Colonic mucosa (tissue), 4 donors: ENCODE results near the gene SMIM44. TPM values are rescaled to one million over a fixed set of nuclear protein-coding genes. Genes with fewer than 3 reads are reported as not detected.

Experiments used
- DNase-seq: peaks from one replicate; pipeline ENCODE4 v3.0.0-alpha.2; 2020
- H3K27ac ChIP-seq: fragments of 200-600 bp; one replicate; pipeline ENCODE4 v1.8.0; 2021
- H3K27me3 ChIP-seq: fragments of 200-600 bp; one replicate; pipeline ENCODE4 v1.8.0; 2021
- H3K36me3 ChIP-seq: fragments of 200-600 bp; one replicate; pipeline ENCODE4 v1.8.0; 2021
- H3K4me1 ChIP-seq: fragments of 200-600 bp; one replicate; pipeline ENCODE4 v1.8.0; 2021; ENCODE audit warnings: mild to moderate bottlenecking
- H3K4me3 ChIP-seq: fragments of 200-600 bp; one replicate; pipeline ENCODE4 v1.8.0; 2021
- H3K9ac ChIP-seq, 2 donors: one replicate each; pipeline ENCODE4 v1.7.0; 2013; ENCODE audit warnings: control low read depth in 2 of 2, low read depth in 2 of 2, low read length in 2 of 2
- H3K9me3 ChIP-seq: fragments of 200-600 bp; one replicate; pipeline ENCODE4 v1.8.0; 2021
- CTCF ChIP-seq: fragments of 200-600 bp; IDR thresholded peaks from one replicate; pipeline ENCODE4 v1.8.0; 2022; ENCODE audit warnings: antibody characterized with exemption, mild to moderate bottlenecking
- intact Hi-C: fragments of 100-400 bp; cut with DNase I; formaldehyde crosslinking; loops from one replicate; pipeline ENCODE4 v1.14.1; 2022
- total RNA-seq, 2 donors: library from RNA; stranded (reverse); fragmentation: NEBNext Ultra II Directional in 1 of 2; extraction: Animal tissue kit (Norgen Biotek cat#: 25700) in 1 of 2; gene quantifications; one replicate each; pipeline ENCODE4 v1.2.1, GENCODE V29; 2021
- donor health status: healthy.
- donor health status: DM: no; HTN: no; CAD: no.
- donor health status: DM: no; HTN: no; CAD: no.

The SMIM44 gene
- total RNA-seq, 2 donors from 2014 or later: 4.3 to 6.2 TPM

- Histone ChIP-seq H3K27me3 (no peaks in the 10 kb centered on the region), H3K27ac (no peak overlapping the region), H3K4me3 (no peak overlapping the region), H3K9ac (no peak overlapping the region), H3K4me1 (no peaks in the 10 kb centered on the region), H3K36me3 (no peaks in the 10 kb centered on the region), H3K9me3 (no peaks in the 10 kb centered on the region)
- no peak for DNase-seq
- no peak for TF ChIP-seq CTCF
- intact Hi-C loops: no loop called here
These were observed 16.6 kb downstream of the SMIM44 start for GRCh38 chr19:3466635-3467034.

- H3K9ac ChIP-seq: no peak overlapping the region
- no peaks in the 10 kb centered on the region for H3K36me3 ChIP-seq
- no peaks in the 10 kb centered on the region for H3K27me3 ChIP-seq
- no peaks in the 10 kb centered on the region for H3K9me3 ChIP-seq
- H3K27ac ChIP-seq: no peak overlapping the region
- no peaks in the 10 kb centered on the region for H3K4me1 ChIP-seq
- no peak overlapping the region for H3K4me3 ChIP-seq
- no peak for TF ChIP-seq CTCF
- DNase-seq: no peak
- intact Hi-C loops: no loop called here
These were observed 17.7 kb downstream of the SMIM44 start for GRCh38 chr19:3465552-3465951.

- intact Hi-C loops: no loop called here
- Histone ChIP-seq H3K27ac (no peak overlapping the region), H3K4me1 (no peaks in the 10 kb centered on the region), H3K4me3 (no peak overlapping the region), H3K27me3 (no peaks in the 10 kb centered on the region), H3K36me3 (no peaks in the 10 kb centered on the region), H3K9ac (no peak overlapping the region), H3K9me3 (no peaks in the 10 kb centered on the region)
- DNase-seq: no peak
- no peak for TF ChIP-seq CTCF
These were observed 18.5 kb downstream of the SMIM44 start for GRCh38 chr19:3464587-3465235.

- H3K27ac ChIP-seq: no peak overlapping the region
- no peak for TF ChIP-seq CTCF
These were observed 19.3 kb downstream of the SMIM44 start for GRCh38 chr19:3463714-3464586.

GRCh38 chr19:3462991-3463713 lies 20.1 kb downstream of the SMIM44 start:
- DNase-seq: no peak
- no peaks in the 10 kb centered on the region for H3K27me3 ChIP-seq
- no peaks in the 10 kb centered on the region for H3K36me3 ChIP-seq
- H3K4me1 ChIP-seq: no peaks in the 10 kb centered on the region
- TF ChIP-seq CTCF: no peak
- no peak overlapping the region for H3K4me3 ChIP-seq
- no peak overlapping the region for H3K27ac ChIP-seq
- H3K9me3 ChIP-seq: no peaks in the 10 kb centered on the region
- no peak overlapping the region for H3K9ac ChIP-seq
- intact Hi-C loops: no loop called here

More at GRCh38 chr19:3463714-3464586, 19.3 kb downstream of the SMIM44 start:
- H3K9ac ChIP-seq: no peak overlapping the region
- H3K4me1 ChIP-seq: no peaks in the 10 kb centered on the region
- intact Hi-C loops: no loop called here
- H3K9me3 ChIP-seq: no peaks in the 10 kb centered on the region
- H3K4me3 ChIP-seq: no peak overlapping the region
- H3K36me3 ChIP-seq: no peaks in the 10 kb centered on the region
- DNase-seq: no peak
- H3K27me3 ChIP-seq: no peaks in the 10 kb centered on the region
